GM10248 (cell line): Measurements from ENCODE around the gene SURF4.

Experiments
- CTCF ChIA-PET: fragments of 300-600 bp; sonication (Branson Sonifier 250); formaldehyde crosslinking; extraction: SDS; loops from one replicate; lab custom pipeline; 2021; ENCODE audit warnings: antibody characterized with exemption; lab: Yijun Ruan, JAX
- POLR2A ChIA-PET: fragments of 350-650 bp; sonication (Branson Sonifier 250); formaldehyde crosslinking; extraction: SDS; loops from one replicate; lab custom pipeline; 2020; ENCODE audit warnings: antibody characterized with exemption; lab: Yijun Ruan, JAX
- DNase-seq: peaks from one replicate; pipeline ENCODE4 v3.0.0; 2012; ENCODE audit errors: extremely low spot score
- TF ChIP-seq, protein P1 (sequence below): IDR thresholded peaks from 2 replicates; pipeline ENCODE4 v1.5.1; 2012; ENCODE audit warnings: mild to moderate bottlenecking, low read depth; ENCODE audit errors: extremely low read depth, missing control alignments, control extremely low read depth

SURF4 gene

DNA sequence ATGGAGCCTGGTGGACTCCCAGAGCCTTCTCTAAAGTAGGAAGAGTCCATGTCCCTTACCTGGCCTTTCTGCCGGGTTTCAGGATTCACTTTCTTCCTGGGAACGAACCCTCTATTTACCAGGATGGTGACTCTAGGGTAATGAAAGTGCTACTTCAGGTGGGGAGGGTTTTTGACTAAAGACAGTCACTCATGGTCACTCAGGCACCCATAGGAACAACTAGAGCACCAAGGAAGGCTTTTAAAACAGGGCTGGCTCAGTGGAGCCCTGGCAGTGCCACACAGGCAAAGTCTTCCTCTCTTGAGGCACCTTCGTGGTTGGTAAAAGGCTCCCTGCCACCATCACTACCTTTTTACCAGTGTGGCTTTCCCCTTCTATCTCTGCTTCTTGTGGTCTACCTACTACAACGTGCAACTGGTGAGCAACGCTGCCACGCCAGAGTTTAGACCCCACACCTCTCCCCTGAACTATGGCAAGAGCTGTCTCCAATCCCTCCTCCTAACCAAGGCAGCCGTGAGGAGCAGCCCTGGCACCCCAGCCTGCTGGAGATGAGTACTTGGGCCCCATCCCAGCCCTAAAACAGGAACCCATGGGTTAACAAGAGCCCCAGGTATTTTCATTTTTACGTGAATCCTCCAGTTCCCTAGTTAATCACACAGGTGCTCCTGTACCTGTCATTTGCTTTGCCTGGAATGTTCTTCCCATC lies 23.1 kb downstream of the SURF4 start:
- TF ChIP-seq, protein P1, sequence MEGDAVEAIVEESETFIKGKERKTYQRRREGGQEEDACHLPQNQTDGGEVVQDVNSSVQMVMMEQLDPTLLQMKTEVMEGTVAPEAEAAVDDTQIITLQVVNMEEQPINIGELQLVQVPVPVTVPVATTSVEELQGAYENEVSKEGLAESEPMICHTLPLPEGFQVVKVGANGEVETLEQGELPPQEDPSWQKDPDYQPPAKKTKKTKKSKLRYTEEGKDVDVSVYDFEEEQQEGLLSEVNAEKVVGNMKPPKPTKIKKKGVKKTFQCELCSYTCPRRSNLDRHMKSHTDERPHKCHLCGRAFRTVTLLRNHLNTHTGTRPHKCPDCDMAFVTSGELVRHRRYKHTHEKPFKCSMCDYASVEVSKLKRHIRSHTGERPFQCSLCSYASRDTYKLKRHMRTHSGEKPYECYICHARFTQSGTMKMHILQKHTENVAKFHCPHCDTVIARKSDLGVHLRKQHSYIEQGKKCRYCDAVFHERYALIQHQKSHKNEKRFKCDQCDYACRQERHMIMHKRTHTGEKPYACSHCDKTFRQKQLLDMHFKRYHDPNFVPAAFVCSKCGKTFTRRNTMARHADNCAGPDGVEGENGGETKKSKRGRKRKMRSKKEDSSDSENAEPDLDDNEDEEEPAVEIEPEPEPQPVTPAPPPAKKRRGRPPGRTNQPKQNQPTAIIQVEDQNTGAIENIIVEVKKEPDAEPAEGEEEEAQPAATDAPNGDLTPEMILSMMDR = no peak
- no peak for DNase-seq
- CTCF ChIA-PET = no interaction called here
- POLR2A ChIA-PET = interaction anchor here (1.3 to 4.8 kb wide), 2 partner anchors 12 to 19 kb away, joined by 4 to 21 read pairs; no protein-coding TSS in a partner anchor

DNA sequence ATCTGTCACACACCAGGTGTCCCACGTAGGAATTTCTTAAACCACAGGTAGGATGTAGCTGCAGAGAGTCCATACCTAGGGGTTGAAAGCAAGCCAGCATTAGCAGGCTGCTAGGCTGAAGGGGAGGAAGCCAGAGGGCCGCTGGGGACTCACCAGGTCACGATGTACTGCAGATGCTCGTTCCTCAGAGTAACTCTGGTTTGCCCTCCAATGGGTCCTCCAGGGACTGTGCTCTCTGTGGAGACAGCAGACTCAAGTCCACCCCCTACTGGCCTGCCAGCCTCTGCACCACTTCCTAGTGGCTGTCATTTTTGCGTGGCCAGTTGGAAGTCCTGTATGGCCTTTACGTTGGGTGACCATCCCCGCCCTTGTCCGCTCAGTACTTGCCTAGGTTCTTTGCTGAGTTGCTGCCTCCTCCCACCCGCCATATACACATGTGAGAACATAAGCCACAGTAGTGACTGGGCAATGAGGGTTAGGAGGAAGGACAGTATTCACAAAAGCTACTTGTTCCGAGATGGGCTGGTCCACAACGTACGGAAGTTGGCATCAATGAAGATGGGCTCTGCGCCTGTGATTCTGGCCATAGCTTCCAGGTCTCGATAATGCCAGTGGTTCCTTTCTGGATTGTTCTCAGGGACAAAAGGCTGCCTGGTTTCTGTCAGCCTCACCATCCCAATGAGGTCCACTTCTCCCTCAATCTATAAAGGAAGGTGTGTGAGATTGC lies 23.8 kb downstream of the SURF4 start:
- ChIA-PET CTCF (interaction anchor here (0.9 to 2.0 kb wide), 4 partner anchors 10 to 21 kb away, joined by 3 to 8 read pairs (median 4); no protein-coding TSS in a partner anchor), POLR2A (interaction anchor here (1.0 to 1.3 kb wide), 2 partner anchors 9 to 12 kb away, joined by 4 to 6 read pairs; no protein-coding TSS in a partner anchor)
- TF ChIP-seq, protein P1 = peak; percentile 57
- peak; percentile 43 for DNase-seq

DNA sequence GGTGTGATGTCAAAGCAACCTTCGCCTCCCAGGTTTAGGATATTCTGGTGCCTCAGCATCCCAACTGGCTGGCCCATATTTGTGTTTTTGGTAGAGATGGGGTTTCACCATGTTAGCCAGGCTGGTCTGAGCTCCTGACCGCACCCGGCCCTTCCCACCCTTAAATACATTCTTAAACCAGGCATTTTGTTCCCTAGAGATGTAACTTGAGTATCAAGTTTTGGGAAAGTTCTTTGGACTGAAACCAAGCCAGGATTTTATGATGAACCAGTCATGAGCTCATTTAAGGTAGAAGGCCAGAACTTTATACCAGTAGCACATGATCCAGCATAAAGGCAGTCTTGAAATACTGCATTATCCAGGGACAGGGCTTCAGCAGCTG lies 24.3 kb downstream of the SURF4 start:
- no peak for DNase-seq
- CTCF ChIA-PET = interaction anchor here (0.9 to 2.4 kb wide), 7 partner anchors 8 to 22 kb away, joined by 3 to 10 read pairs (median 4); no protein-coding TSS in a partner anchor
- POLR2A ChIA-PET = interaction anchor here (0.5 to 1.7 kb wide), 3 partner anchors 10 to 22 kb away, joined by 6 to 7 read pairs (median 7); no protein-coding TSS in a partner anchor
- TF ChIP-seq, protein P1 = no peak

DNA sequence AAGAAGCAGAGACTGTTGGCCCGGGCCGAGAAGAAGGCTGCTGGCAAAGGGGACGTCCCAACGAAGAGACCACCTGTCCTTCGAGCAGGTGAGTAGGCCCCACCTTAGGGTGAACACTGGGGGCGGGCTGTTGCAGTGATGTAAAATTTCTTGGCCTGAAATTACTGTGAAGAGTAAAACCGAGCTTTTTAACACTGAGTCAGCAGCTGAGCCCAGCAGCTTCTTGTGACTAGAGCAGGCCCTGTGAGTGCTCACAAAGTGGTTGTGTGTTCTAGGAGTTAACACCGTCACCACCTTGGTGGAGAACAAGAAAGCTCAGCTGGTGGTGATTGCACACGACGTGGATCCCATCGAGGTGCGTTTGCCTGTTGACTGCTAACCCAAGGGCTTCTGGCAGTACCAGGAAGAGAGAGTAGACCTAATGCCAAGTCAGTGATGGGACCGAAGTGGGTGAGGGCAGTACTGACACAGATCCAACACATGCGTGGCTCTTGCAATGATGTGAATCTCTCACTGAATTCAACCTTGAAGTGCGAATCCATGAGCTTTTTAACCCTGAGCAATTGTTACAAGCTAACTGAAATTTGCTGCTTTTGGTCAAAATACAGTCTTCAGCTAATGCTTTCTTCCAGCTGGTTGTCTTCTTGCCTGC lies 25.8 kb downstream of the SURF4 start:
- TF ChIP-seq, protein P1 = no peak
- POLR2A ChIA-PET = interaction anchor here (1.3 to 1.7 kb wide), 3 partner anchors 22 to 27 kb away, joined by 3 to 7 read pairs (median 3); no protein-coding TSS in a partner anchor
- CTCF ChIA-PET = interaction anchor here (1.0 to 2.4 kb wide), 8 partner anchors 8 to 135 kb away, joined by 3 to 10 read pairs (median 4); no protein-coding TSS in a partner anchor
- no peak for DNase-seq

DNA sequence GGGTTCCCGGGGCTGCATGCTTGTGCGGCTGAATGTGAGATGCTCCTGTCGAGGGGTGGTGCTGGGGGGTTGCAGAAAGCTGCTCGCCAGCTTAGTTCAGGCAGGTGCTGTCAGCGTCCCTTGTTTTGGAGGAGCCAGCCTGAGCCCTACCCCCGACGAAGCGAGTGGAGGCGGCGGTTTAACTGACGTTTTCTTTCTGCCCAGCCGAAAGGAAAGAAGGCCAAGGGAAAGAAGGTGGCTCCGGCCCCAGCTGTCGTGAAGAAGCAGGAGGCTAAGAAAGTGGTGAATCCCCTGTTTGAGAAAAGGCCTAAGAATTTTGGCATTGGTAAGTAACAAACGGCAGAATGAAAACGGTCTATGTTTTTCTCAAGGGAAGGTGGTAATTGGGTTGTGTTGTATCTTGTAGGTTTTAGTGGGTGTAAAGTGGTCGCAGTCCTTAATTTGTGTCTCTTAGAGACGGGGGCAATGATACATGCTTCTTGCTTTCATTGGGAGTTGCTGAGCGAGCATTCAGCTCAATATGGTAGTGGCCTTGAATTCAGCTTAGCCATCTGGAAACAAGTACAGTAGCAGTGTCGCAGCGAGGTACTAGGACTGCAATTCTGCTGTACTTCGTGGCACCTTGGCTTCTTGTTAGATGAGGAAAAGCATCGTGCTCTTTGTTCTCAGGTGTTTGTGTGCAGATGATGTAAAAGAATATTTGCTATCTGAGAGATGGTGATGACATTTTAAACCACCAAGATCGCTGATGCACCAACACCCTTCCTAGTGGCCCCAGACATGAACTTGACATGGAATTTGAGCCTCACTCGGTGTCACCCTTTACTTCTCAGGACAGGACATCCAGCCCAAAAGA lies 26.9 kb downstream of the SURF4 start:
- DNase-seq = no peak
- TF ChIP-seq, protein P1 = no peak
- CTCF ChIA-PET = interaction anchor here (2.4 kb wide), 1 partner anchor 23 kb away, joined by 10 read pairs; no protein-coding TSS in a partner anchor
- POLR2A ChIA-PET = interaction anchor here (1.0 to 2.2 kb wide), 6 partner anchors 8 to 28 kb away, joined by 3 to 14 read pairs (median 8); partner anchors contain the start of genes SURF1 and SURF2
